Measurements from ENCODE around the gene RAB13.

RAB13 gene

GRCh38 chr1:153977250-153978240, 8.6 kb downstream of the RAB13 start, which contains the start of gene JTB:
Gene JTB (minus strand): TSS chr1:153977674. CDS start chr1:153977252, 422 bp downstream.
- peak; percentile 79 for DNase-seq

- no peak for DNase-seq
These were observed 9.3 kb downstream of the RAB13 start for GRCh38 chr1:153976819-153977249.

- DNase-seq = no peak
These were observed 12.6 kb downstream of the RAB13 start for GRCh38 chr1:153973525-153973924.

- DNase-seq = no peak
These were observed 13.1 kb downstream of the RAB13 start for GRCh38 chr1:153973071-153973470.

GRCh38 chr1:153970346-153970745, 15.8 kb downstream of the RAB13 start:
- no peak for DNase-seq

DNA sequence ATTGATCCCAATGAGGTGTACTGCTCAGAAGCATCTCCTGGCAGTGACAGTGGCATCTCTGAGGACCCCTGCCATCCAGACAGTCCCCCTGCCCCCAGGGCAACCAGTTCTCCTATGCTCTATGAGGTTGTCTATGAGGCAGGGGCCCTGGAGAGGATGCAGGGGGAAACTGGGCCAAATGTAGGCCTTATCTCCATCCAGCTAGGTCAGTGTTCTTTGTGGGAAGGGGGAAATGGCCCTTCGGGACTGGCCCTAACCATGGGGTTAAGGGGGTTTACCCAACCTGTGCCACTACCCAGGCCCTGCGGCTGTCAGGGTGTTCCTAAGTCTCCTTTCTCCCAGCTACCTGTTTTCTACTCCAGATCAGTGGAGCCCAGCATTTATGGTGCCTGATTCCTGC, 17.2 kb downstream of the RAB13 start:
- DNase-seq = no peak

GRCh38 chr1:153968408-153968807, 17.7 kb downstream of the RAB13 start:
- DNase-seq = no peak

- no peak for DNase-seq
These were observed 18.2 kb downstream of the RAB13 start for GRCh38 chr1:153968000-153968363.

- peak; percentile 90 for DNase-seq
These were observed 18.8 kb downstream of the RAB13 start, which contains the start of gene CREB3L4 for GRCh38 chr1:153967107-153967999. Gene CREB3L4 (plus strand): TSS chr1:153967902. CDS start chr1:153968526, 624 bp downstream.

- no peak for DNase-seq
These were observed 22.2 kb downstream of the RAB13 start for GRCh38 chr1:153963850-153964331.

GRCh38 chr1:153963030-153963849, 22.9 kb downstream of the RAB13 start, which contains the start of gene SLC39A1:
Gene SLC39A1 (minus strand): TSS chr1:153963537. CDS start chr1:153962715, 822 bp downstream.
- peak; percentile 91 for DNase-seq

GRCh38 chr1:153962088-153963029, 23.8 kb downstream of the RAB13 start:
- DNase-seq = no peak

DNA sequence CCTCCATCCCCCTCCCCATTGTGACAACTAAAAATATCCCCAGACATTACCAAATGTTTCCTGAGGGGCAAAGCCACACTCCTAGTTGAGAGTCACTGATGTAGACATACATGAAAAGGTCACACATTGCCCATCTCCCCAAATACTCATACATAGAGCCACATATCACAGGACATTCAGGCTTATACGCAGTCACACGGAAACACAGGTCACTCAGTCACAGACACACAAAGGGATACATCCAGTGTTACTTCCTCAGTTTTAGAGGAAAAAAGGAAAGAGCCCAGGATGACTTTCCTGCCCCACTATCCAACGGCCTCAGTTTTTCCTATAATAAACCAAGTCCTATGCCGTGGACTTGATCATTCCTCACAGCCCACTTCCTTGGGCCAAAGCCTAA, 24.7 kb downstream of the RAB13 start:
- no peak for DNase-seq

DNA sequence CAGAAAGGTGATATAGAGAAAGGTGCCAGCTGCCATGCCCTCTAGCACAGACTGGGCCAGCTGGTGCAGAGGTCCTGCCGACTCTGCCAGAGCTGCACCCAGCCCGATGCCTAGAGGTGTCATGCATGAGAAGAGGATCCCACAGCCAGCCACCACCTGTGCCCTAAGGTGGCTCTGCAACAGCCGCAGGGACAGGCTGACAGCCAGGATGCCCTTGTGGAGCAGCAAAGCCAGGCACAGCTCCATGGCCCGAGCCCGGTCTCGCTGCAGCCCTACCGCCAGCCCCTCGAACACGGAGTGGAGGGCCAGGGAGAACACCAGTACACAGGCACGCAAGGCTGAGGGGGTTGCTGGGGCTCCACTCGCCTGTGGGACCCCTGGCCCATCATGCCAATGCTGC, 25.9 kb downstream of the RAB13 start:
- no peak for DNase-seq

- no peak for DNase-seq
These were observed 26.7 kb downstream of the RAB13 start for GRCh38 chr1:153959454-153959853.

- no peak for DNase-seq
These were observed 27.2 kb downstream of the RAB13 start for GRCh38 chr1:153958961-153959260.

- DNase-seq = peak; percentile 97
These were observed 27.8 kb downstream of the RAB13 start, which contains the start of gene CRTC2 for GRCh38 chr1:153958111-153958960. Gene CRTC2 (minus strand): TSS chr1:153958612. CDS start chr1:153958497, 115 bp downstream.

GRCh38 chr1:153957744-153958110, 28.4 kb downstream of the RAB13 start:
- DNase-seq = peak; percentile 32

- DNase-seq = no peak
These were observed 29.0 kb downstream of the RAB13 start for GRCh38 chr1:153956997-153957715.
